ENCODE results near the gene PPP1R3E. TPM values are rescaled to one million over a fixed set of nuclear protein-coding genes. Genes with fewer than 3 reads are reported as not detected.
A peak's percentile ranks its signal among the peaks of the same experiment; 100 is the strongest.

The PPP1R3E gene
- total and polyA plus RNA-seq, 2 of the 13 experiments (the other 11 are each of a cell fraction or from before 2014, with no cell fraction given), result 16.5 to 26.5 TPM

DNA sequence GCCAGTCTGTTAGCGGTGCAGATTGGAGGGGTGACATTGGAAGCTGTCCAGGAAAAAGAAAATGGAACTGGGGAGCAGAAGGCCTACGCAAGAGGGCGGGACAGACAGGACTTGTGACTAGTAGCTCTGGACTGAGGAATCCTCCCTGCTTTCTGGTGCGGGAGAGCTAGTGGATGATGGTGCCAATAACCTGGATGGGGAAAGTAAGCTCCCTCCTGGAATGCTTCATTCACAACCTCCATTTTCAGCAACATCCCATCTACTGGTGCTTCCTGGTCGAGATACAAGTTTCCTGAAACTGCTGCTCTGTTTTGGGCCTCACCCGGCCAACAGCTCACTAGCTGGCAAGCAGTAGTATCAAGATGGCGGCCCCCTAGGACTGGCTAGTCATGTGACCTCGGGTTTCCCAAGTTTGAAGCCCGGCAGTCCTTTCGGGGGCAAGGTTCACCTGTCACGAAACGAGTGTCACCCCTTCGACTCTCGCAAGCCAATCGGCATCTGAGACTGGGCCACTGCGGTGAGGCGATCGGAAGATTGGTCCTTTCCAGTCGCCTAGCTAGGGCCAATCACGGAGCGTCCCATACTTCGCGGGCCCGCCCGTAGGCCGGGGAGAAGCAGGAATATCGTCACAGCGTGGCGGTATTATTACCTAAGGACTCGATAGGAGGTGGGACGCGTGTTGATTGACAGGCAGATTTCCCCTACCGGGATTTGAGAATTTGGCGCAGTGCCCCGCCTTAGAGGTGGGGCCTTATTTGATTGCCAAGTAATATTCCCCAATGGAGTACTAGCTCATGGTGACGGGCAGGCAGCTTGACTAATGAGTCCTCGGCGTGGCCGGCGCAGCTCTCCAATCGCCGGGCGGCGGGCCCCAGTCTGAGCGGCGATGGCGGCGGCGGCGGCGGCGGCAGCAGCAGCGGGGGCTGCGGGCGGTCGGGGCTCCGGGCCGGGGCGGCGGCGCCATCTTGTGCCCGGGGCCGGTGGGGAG lies 18.2 kb upstream of the PPP1R3E start, which contains the start of gene PABPN1 (continued):
- TF ChIP-seq CEBPZ (IDR thresholded peaks at IDR 0.05; ENCODE audit: low read length) (peak; percentile 99), ZNF619 (CRISPR knock-in tag; IDR thresholded peaks at IDR 0.05) (peak; percentile 100), FOXO4 (CRISPR knock-in tag; conservative IDR thresholded peaks at IDR 0.05) (no peak), ZNF891 (CRISPR knock-in tag; IDR thresholded peaks at IDR 0.05) (peak; percentile 51; the same call in 1 of the 2 replicates), SOX5 (CRISPR knock-in tag; IDR thresholded peaks at IDR 0.05; ENCODE audit: borderline replicate concordance) (peak; percentile 75), REXO4 (CRISPR knock-in tag; IDR thresholded peaks at IDR 0.05; ENCODE audit: borderline replicate concordance) (no peak; the same call in 1 of the 2 replicates), MBD4 (IDR thresholded peaks at IDR 0.05; ENCODE audit: borderline replicate concordance, low read length) (no peak), ZBED4 (CRISPR knock-in tag; IDR thresholded peaks at IDR 0.05; ENCODE audit: borderline replicate concordance) (peak; percentile 99), ZNF24 (IDR thresholded peaks at IDR 0.05) (peak; percentile 63; the same call in 1 of the 2 replicates), MTA3 (CRISPR knock-in tag; IDR thresholded peaks at IDR 0.05) (no peak), ZNF337 (CRISPR knock-in tag; IDR thresholded peaks at IDR 0.05; ENCODE audit: borderline replicate concordance, low read depth) (peak; percentile 60; the same call in 1 of the 2 replicates), JARID2 (CRISPR knock-in tag; IDR thresholded peaks at IDR 0.05; ENCODE audit: insufficient replicate concordance) (no peak)
- TF ChIP-seq, protein P1, sequence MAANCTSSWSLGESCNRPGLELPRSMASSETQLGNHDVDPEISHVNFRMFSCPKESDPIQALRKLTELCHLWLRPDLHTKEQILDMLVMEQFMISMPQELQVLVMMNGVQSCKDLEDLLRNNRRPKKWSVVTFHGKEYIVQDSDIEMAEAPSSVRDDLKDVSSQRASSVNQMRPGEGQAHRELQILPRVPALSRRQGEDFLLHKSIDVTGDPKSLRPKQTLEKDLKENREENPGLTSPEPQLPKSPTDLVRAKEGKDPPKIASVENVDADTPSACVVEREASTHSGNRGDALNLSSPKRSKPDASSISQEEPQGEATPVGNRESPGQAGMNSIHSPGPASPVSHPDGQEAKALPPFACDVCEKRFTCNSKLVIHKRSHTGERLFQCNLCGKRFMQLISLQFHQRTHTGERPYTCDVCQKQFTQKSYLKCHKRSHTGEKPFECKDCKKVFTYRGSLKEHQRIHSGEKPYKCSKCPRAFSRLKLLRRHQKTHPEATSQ (CRISPR knock-in tag; IDR thresholded peaks at IDR 0.05; ENCODE audit: borderline replicate concordance), result peak; percentile 91; the same call in 1 of the 2 replicates
- TF ChIP-seq, protein P2, sequence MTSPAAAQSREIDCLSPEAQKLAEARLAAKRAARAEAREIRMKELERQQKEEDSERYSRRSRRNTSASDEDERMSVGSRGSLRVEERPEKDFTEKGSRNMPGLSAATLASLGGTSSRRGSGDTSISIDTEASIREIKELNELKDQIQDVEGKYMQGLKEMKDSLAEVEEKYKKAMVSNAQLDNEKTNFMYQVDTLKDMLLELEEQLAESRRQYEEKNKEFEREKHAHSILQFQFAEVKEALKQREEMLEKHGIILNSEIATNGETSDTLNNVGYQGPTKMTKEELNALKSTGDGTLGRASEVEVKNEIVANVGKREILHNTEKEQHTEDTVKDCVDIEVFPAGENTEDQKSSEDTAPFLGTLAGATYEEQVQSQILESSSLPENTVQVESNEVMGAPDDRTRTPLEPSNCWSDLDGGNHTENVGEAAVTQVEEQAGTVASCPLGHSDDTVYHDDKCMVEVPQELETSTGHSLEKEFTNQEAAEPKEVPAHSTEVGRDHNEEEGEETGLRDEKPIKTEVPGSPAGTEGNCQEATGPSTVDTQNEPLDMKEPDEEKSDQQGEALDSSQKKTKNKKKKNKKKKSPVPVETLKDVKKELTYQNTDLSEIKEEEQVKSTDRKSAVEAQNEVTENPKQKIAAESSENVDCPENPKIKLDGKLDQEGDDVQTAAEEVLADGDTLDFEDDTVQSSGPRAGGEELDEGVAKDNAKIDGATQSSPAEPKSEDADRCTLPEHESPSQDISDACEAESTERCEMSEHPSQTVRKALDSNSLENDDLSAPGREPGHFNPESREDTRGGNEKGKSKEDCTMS (CRISPR knock-in tag; conservative IDR thresholded peaks at IDR 0.05), result no peak; the same call in 1 of the 2 replicates
